GM23248 (cell line): ENCODE data around the gene PPFIBP2.

Experiments used
- EZH2 ChIP-seq: fragments of 200-600 bp; sonication (generic); IDR thresholded peaks from 2 replicates; pipeline ENCODE4 v1.6.1; 2018; ENCODE audit warnings: antibody characterized with exemption, mild to moderate bottlenecking; ENCODE audit not compliant: insufficient read depth, poor library complexity, severe bottlenecking
- EZH2phosphoT487 ChIP-seq: fragments of 200-600 bp; sonication (generic); IDR thresholded peaks from 2 replicates; pipeline ENCODE4 v1.6.1; 2018; ENCODE audit warnings: antibody characterized with exemption, moderate library complexity, mild to moderate bottlenecking, low read depth; ENCODE audit not compliant: insufficient read depth

GRCh38 chr11:7512525-7513233 lies 1.1 kb upstream of the PPFIBP2 start:
- TF ChIP-seq EZH2phosphoT487: no peak
- TF ChIP-seq EZH2: no peak
